ENCODE results near the gene ME3. TPM values are rescaled to one million over a fixed set of nuclear protein-coding genes. Genes with fewer than 3 reads are reported as not detected.

ME3 gene
- total RNA-seq, 3 donors from 2014 or later (not counting 1 experiment from before 2014, with no cell fraction given): 5.2 to 7.5 (median 6.9) TPM

DNA sequence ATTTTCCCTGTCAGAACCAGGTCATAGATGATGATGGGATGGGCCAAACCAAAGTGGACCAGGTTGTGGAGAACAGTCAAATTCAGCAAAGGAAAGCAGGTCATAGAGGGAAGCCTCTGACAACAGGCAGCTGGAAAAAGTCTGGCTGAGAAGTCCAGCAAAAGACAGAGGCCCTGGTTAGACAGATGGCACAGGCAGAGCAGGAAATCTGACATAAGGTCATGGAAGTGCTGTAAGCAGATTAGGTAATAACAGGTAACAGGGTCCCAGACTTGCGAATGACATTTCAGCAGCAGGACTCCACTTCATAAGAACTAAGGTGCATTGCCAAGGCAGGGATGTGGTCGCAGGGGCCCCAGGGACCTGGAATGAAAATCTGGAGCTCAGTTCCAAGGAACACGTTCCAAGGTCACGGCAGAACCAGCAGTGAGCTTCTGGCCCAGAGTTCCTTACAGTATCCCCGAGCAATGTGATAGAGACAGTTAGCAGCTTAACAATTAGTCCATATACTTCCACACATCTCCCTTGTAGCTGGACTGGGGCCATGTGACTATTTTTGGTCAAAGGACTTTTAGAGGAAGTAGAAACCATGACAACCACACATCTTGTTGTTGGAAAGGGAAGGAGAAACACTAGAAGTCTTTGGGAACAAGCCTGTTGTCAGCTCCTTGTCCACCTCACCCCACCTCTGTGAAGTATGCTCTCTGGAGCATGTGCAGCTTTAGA is 75.4 kb downstream of the ME3 start:
- intact Hi-C loops (cut with micrococcal nuclease): no loop called here
- no peak overlapping the region for H3K4me3 ChIP-seq (ENCODE audit: low read length)
- no peaks in the 10 kb centered on the region for H3K27me3 ChIP-seq (ENCODE audit: control insufficient read depth, insufficient read depth, low read length)
- no peak overlapping the region for H3K27ac Mint-ChIP-seq
- H3K27ac ChIP-seq (ENCODE audit: low read length): no peak overlapping the region
- H3K9me3 ChIP-seq (ENCODE audit: control insufficient read depth, insufficient read depth, low read length): no peaks in the 10 kb centered on the region
- H3K4me1 ChIP-seq (ENCODE audit: control insufficient read depth, insufficient read depth, low read length): peaks cover 9% of the 10 kb centered on the region
- DNase-seq (no peak), ATAC-seq (no peak)
- peaks cover 3 to 6% of the 10 kb centered on the region in 2 donors for H3K27me3 Mint-ChIP-seq (ENCODE audit: low read depth in 2 of 2)
- H3K36me3 ChIP-seq (ENCODE audit: control insufficient read depth, insufficient read depth, low read length): no peaks in the 10 kb centered on the region
- WGBS (ENCODE audit: insufficient coverage): 93% methylated on average over 5 of the region's 5 CpGs
- H3K36me3 Mint-ChIP-seq: no peaks in the 10 kb centered on the region
- H3K9me3 Mint-ChIP-seq: no peaks in the 10 kb centered on the region
- H3K4me3 Mint-ChIP-seq: no peak overlapping the region
- no peak for TF ChIP-seq CTCF (IDR thresholded peaks at IDR 0.05)
- peaks cover 14% of the 10 kb centered on the region in 2 donors for H3K4me1 Mint-ChIP-seq

DNA sequence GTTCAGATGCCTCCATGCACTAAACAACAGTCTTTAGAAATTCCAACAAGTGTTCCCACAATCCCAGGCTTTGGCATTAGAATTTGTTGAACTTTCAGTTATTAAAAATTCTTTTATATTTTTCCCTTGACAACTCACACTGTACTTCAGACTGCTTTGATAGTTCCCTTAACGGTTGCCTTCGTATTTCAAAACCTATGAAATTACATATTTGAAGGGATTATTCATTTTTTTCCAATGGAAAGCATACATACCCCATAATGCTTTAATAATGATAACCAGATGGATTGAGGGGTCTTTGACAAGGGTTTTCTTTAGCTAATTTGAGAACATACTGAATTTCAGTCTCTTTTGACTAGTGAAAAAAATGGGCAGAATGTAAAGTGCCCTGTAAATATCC is 76.5 kb downstream of the ME3 start:
- TF ChIP-seq CTCF (IDR thresholded peaks at IDR 0.05): no peak
- no CpG with 5 or more reads among the region's 2 CpGs for WGBS (ENCODE audit: insufficient coverage)
- no peak for ATAC-seq

GRCh38 chr11:86595451-86595850 is 77.0 kb downstream of the ME3 start:
- no peaks in the 10 kb centered on the region for H3K9me3 Mint-ChIP-seq
- TF ChIP-seq CTCF (IDR thresholded peaks at IDR 0.05): no peak
- Histone ChIP-seq H3K4me1 (ENCODE audit: control insufficient read depth, insufficient read depth, low read length) (peaks cover 9% of the 10 kb centered on the region), H3K4me3 (ENCODE audit: low read length) (no peak overlapping the region), H3K36me3 (ENCODE audit: control insufficient read depth, insufficient read depth, low read length) (no peaks in the 10 kb centered on the region), H3K27ac (ENCODE audit: low read length) (no peak overlapping the region), H3K9me3 (ENCODE audit: control insufficient read depth, insufficient read depth, low read length) (no peaks in the 10 kb centered on the region), H3K27me3 (ENCODE audit: control insufficient read depth, insufficient read depth, low read length) (no peaks in the 10 kb centered on the region)
- ATAC-seq (peak in 1 of 3 donors; percentile 17), DNase-seq (no peak)
- peaks cover 3 to 6% of the 10 kb centered on the region in 2 donors for H3K27me3 Mint-ChIP-seq (ENCODE audit: low read depth in 2 of 2)
- intact Hi-C loops (cut with micrococcal nuclease): no loop called here
- no peak overlapping the region for H3K27ac Mint-ChIP-seq
- H3K4me1 Mint-ChIP-seq: peaks cover 14% of the 10 kb centered on the region in 2 donors
- WGBS (ENCODE audit: insufficient coverage): 84% methylated on average over 3 of the region's 3 CpGs
- no peak overlapping the region for H3K4me3 Mint-ChIP-seq
- no peaks in the 10 kb centered on the region for H3K36me3 Mint-ChIP-seq

More for the DNA sequence above, 76.5 kb downstream of the ME3 start:
- Histone ChIP-seq H3K4me1 (ENCODE audit: control insufficient read depth, insufficient read depth, low read length) (peaks cover 9% of the 10 kb centered on the region), H3K36me3 (ENCODE audit: control insufficient read depth, insufficient read depth, low read length) (no peaks in the 10 kb centered on the region), H3K9me3 (ENCODE audit: control insufficient read depth, insufficient read depth, low read length) (no peaks in the 10 kb centered on the region), H3K27ac (ENCODE audit: low read length) (no peak overlapping the region), H3K27me3 (ENCODE audit: control insufficient read depth, insufficient read depth, low read length) (no peaks in the 10 kb centered on the region), H3K4me3 (ENCODE audit: low read length) (no peak overlapping the region)
- no peak overlapping the region for H3K4me3 Mint-ChIP-seq
- H3K36me3 Mint-ChIP-seq: no peaks in the 10 kb centered on the region
- H3K27ac Mint-ChIP-seq: no peak overlapping the region
- DNase-seq: no peak
- H3K27me3 Mint-ChIP-seq (ENCODE audit: low read depth in 2 of 2): peaks cover 3 to 6% of the 10 kb centered on the region in 2 donors
- no peaks in the 10 kb centered on the region for H3K9me3 Mint-ChIP-seq
- H3K4me1 Mint-ChIP-seq: peaks cover 14% of the 10 kb centered on the region in 2 donors
- intact Hi-C loops (cut with micrococcal nuclease): no loop called here

DNA sequence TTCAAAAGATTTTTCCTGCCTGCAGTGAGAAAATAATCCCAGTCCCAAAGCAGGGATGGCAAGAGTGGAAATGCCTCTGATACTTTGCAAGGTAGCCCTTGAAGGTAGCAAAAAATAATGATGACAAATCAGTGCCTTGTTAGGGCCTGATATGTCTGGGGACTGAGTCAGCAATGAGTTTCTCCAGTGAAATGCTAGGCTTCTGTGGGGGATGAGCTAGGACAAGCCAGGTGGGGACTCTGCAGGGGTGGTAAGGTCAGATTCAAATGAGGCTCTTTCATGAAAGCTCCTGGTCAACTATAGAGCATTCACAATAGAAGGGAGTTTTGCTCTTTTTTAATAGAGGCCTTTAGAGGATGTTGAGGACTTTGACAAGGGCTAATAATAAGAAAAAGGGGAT is 77.7 kb downstream of the ME3 start:
- Histone ChIP-seq H3K27me3 (ENCODE audit: control insufficient read depth, insufficient read depth, low read length) (no peaks in the 10 kb centered on the region), H3K9me3 (ENCODE audit: control insufficient read depth, insufficient read depth, low read length) (no peaks in the 10 kb centered on the region), H3K4me3 (ENCODE audit: low read length) (no peak overlapping the region), H3K27ac (ENCODE audit: low read length) (no peak overlapping the region), H3K4me1 (ENCODE audit: control insufficient read depth, insufficient read depth, low read length) (peaks cover 9% of the 10 kb centered on the region), H3K36me3 (ENCODE audit: control insufficient read depth, insufficient read depth, low read length) (no peaks in the 10 kb centered on the region)
- Mint-ChIP-seq H3K36me3 (no peaks in the 10 kb centered on the region), H3K4me1 (peaks cover 14% of the 10 kb centered on the region in 2 donors), H3K27ac (no peak overlapping the region), H3K9me3 (no peaks in the 10 kb centered on the region), H3K27me3 (ENCODE audit: low read depth in 2 of 2) (peaks cover 3 to 6% of the 10 kb centered on the region in 2 donors), H3K4me3 (no peak overlapping the region)
- DNase-seq (no peak), ATAC-seq (no peak)
- intact Hi-C loops (cut with micrococcal nuclease): no loop called here
- TF ChIP-seq CTCF (IDR thresholded peaks at IDR 0.05): no peak
